Nephron progenitor cell (in vitro differentiated cells): ENCODE results near the gene ELMO3.

Experiments
- DNase-seq: peaks from one replicate; pipeline ENCODE4 v3.0.0; 2021
- H3K27ac Mint-ChIP-seq: 2 replicates; pipeline ENCODE4 v1.8.0; 2021; ENCODE audit warnings: mild to moderate bottlenecking, moderate library complexity, mixed read lengths
- H3K27me3 Mint-ChIP-seq: 2 replicates; pipeline ENCODE4 v1.8.0; 2021; ENCODE audit warnings: mild to moderate bottlenecking, low read depth, mixed read lengths; ENCODE audit not compliant: poor library complexity
- H3K36me3 Mint-ChIP-seq: 2 replicates; pipeline ENCODE4 v1.8.0; 2021; ENCODE audit warnings: low read depth, mixed read lengths
- H3K4me1 Mint-ChIP-seq: 2 replicates; pipeline ENCODE4 v1.8.0; 2021; ENCODE audit warnings: mixed read lengths
- H3K4me3 Mint-ChIP-seq: 2 replicates; pipeline ENCODE4 v1.8.0; 2021; ENCODE audit warnings: mild to moderate bottlenecking, moderate library complexity, mixed read lengths
- H3K9me3 Mint-ChIP-seq: 2 replicates; pipeline ENCODE4 v1.8.0; 2021; ENCODE audit warnings: mild to moderate bottlenecking, moderate library complexity, mixed read lengths
- CTCF ChIP-seq: fragments of 200-600 bp; sonication (generic); IDR thresholded peaks from 2 replicates; pipeline ENCODE4 v1.5.0; 2021; ENCODE audit warnings: antibody characterized with exemption

Gene ELMO3

DNA sequence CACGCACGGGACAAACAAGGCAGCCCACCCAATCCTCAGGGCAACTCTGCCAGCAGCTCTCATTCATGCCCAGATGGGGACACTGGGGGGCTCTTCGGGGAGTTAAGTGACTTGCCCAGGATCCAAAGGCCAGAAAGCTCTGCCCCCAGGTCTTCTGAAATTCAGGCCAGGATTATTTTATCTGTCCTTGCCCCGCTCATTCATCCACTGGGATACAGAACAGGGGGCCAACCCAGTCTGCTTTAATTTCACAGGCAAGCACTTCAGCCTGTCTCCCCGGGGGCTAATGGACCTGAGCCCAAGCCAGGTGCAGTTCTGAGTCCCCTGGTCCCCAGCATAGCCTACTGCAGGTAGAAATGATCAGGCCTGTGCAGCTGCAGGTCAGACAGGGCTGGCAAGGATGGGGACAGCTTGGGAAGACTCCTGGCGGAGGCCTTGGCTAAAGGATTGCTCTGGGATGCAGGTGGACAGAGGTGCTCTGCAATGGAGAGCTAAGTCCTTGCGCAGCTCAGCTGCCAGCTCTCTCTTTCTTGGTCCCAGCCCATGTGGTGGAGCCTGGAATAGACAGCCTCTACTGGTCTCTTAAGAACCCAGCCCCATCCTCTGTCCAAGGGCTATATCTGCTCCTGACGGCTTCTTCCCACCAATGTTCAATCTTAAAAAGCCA is 47.4 kb upstream of the ELMO3 start:
- no peaks in the 10 kb centered on the region for H3K9me3 Mint-ChIP-seq
- H3K36me3 Mint-ChIP-seq: peaks cover 20% of the 10 kb centered on the region
- H3K4me3 Mint-ChIP-seq: peak overlapping the region; percentile 77
- no peak for TF ChIP-seq CTCF
- peaks cover 4% of the 10 kb centered on the region for H3K4me1 Mint-ChIP-seq
- no peak overlapping the region for H3K27ac Mint-ChIP-seq
- H3K27me3 Mint-ChIP-seq: peaks cover 74% of the 10 kb centered on the region
- DNase-seq: no peak

DNA sequence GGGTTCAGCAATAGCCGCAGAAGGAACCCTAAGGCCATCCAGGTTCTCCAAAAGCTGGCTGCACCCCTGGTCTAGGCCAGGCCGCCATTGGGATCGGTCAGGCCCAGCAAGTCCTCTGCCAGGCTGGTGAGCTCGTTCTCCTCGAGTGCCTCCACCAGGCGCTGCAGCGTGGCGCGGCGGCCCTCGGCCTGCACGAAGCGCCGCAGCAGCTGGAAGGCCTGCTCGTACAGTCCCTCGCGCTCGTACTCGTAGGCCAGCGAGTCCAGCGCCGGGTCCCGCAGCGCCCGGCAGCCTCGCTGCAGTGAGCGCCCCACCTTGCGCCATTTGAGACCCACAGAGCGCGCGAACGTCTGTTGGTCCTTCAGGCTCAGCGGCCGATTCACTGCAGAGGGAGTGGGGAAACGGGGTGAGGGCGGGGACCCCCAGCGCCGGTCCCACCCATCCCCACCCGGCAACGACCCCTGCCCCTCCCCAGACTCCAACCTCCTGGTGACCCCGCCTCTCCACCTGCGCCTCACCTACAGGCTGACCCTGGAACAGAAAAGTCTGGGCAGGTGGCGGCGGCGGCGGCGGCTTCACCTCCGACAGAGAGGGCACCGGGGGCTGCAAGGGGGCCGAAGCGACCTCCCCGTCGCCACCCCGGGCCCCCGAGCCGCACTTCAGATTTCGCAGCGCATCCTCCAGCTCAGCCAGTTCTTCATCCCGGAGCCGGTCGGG is 44.2 kb upstream of the ELMO3 start:
- peaks cover 94% of the 10 kb centered on the region for H3K27me3 Mint-ChIP-seq
- DNase-seq: no peak
- H3K4me1 Mint-ChIP-seq: peaks cover 13% of the 10 kb centered on the region
- no peaks in the 10 kb centered on the region for H3K36me3 Mint-ChIP-seq
- no peak for TF ChIP-seq CTCF
- no peak overlapping the region for H3K27ac Mint-ChIP-seq
- H3K4me3 Mint-ChIP-seq: peak overlapping the region; percentile 71
- H3K9me3 Mint-ChIP-seq: no peaks in the 10 kb centered on the region

DNA sequence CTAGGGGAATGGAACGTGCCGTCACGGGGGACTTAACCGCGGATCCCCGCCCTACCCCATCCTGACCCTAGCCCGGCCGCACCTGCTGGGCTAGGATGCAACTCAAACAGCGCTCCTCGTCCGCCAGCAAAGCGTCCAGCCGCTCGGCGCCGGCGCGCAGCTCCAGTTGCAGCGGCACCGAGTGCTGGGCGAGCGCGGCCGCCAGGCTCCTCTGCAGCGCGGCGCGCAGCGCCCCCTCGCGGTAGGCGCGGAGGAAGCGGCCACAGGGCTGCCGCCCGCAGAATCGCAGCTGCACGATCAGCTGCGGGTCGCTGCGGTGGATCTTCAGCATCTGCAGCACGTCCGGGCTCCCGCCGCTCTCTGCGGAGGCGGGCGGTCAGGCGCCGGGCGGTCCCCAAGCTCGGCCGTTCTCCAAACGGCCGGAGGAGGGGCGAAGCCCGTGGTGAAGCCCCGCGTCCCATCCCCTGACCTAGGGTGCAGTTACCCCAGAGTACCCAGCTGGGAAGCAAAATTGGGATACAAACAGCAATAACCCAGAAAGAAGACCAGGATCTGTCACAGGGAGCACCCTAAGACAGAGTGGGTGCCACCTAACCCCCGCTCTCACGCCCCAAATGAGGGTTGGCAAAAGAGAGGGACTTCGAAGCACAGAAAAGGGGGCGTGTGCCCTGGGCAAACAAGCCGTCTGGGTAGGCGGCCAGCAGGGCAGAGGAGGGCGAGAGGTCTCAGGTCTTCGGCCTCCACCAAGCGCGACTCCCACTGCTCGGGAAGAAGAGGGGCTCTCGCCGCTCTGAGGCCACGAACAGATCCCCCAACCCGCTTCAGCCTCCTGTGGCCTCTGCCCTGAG is 43.4 kb upstream of the ELMO3 start:
- Mint-ChIP-seq H3K9me3 (no peaks in the 10 kb centered on the region), H3K4me3 (peak overlapping the region; percentile 71), H3K36me3 (no peaks in the 10 kb centered on the region), H3K27me3 (peaks cover 97% of the 10 kb centered on the region), H3K4me1 (peaks cover 13% of the 10 kb centered on the region), H3K27ac (no peak overlapping the region)
- peak; percentile 93 for DNase-seq
- peak; percentile 96 for TF ChIP-seq CTCF

DNA sequence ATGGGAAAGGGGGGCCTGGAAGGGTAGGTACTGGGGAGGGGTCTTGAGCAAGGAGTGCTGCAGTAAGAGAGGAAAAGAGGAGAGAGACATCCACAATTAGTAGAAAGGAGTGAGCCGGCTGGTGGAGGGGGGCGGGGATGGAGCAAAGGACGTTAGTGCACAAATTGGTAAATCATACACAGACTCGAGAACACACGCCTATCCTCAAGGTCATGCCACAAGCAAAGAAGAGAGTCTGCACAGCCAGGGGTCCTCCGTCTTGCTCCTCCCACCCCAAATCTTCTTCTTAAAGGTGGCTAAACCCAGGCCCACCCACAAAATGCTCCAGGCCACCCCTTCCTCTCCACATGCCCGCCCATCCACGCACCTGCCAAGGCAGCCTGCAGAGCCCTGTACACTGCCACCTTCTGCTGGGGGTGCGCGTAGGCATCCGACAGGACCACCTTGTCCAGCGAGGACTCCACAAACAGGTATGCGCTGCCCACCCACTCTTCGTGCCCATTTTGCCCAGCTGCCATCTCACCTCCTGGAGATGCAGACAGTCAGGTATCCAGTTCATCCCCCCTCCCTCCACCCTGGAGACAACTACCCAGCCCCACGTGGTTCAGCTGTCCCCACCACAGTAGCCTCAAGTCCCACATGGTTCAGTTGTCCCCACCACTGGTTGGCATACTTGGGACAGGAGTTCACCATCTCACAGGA is 42.6 kb upstream of the ELMO3 start:
- no peak overlapping the region for H3K27ac Mint-ChIP-seq
- peaks cover 10% of the 10 kb centered on the region for H3K4me1 Mint-ChIP-seq
- H3K27me3 Mint-ChIP-seq: peaks cover 100% of the 10 kb centered on the region
- H3K4me3 Mint-ChIP-seq: no peak overlapping the region
- TF ChIP-seq CTCF: no peak
- no peak for DNase-seq
- H3K9me3 Mint-ChIP-seq: peaks cover 4% of the 10 kb centered on the region
- H3K36me3 Mint-ChIP-seq: no peaks in the 10 kb centered on the region

GRCh38 chr16:67157106-67157748 is 41.7 kb upstream of the ELMO3 start:
- Mint-ChIP-seq H3K27ac (no peak overlapping the region), H3K27me3 (peaks cover 100% of the 10 kb centered on the region), H3K4me3 (no peak overlapping the region), H3K9me3 (peaks cover 4% of the 10 kb centered on the region), H3K36me3 (no peaks in the 10 kb centered on the region), H3K4me1 (peaks cover 9% of the 10 kb centered on the region)
- no peak for TF ChIP-seq CTCF
- DNase-seq: no peak
